HG02870 (cell line): Measurements from ENCODE around the gene HOXC13.

Source experiments
- ATAC-seq: cut with Tn5 transposase; IDR thresholded peaks from one replicate; pipeline ENCODE4 v1.9.1; 2021; ENCODE audit warnings: mild to moderate bottlenecking, moderate library complexity; ENCODE audit not compliant: unreplicated experiment

HOXC13 gene

GRCh38 chr12:53969588-53970259, 31.1 kb downstream of the HOXC13 start:
- ATAC-seq, result no peak

DNA sequence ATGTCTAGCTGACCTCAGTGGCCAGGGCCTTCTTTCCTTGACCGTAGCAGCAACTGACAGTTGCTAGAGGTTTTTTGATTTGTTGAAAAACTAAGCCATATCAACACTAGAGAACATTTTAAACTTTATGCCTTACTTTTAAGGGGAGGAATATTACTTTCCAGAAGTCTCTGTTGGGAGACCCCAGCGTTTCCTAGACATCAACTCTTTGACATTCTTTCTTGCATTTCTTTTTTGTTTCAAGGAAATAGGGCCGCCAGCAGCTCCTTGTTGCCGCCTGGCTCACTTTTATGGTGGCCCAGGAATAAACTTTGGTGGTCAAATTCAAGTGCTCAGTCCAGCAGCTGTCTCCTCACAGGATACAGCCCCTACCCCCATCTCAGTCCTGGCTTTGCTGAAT, 31.8 kb downstream of the HOXC13 start:
- no peak for ATAC-seq

DNA sequence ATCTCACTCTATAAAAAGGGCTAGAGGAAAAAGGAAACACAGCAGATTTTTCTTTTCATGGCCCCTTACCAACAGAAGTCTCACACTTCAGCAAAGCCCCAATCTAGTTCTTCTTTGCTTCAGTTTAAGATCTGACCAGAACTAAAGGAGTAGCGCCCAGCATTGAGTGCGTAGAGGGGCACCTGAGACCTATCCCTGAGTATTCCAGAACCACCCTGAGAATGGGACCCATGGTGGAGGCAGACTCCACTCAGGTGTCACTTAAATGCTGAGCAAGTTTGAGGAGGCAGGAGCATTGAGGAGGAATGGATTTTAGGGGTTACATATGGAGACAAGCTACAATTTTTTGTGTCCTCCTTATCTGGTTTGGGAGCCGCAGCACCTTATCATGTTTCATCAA, 32.5 kb downstream of the HOXC13 start:
- ATAC-seq, result no peak

DNA sequence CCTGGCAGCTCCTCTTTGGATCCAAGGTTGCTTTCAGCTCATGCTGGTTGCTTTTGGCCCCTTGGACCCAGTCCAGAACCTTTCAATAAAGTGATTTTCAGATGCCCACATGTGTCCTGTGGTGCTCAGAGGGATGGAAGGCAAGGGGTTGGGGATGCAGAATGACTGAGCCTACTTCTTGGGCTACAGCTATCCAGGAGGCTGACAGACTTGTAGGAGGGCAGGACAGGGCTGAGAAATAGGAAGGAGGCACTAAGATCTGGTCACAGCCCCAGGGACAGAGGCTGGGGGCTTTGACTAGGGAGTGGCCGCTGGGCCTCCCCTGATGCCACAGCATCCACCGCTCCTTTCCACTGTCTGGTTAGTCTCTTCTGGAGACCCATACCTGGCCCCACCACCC, 33.1 kb downstream of the HOXC13 start:
- ATAC-seq, result no peak

DNA sequence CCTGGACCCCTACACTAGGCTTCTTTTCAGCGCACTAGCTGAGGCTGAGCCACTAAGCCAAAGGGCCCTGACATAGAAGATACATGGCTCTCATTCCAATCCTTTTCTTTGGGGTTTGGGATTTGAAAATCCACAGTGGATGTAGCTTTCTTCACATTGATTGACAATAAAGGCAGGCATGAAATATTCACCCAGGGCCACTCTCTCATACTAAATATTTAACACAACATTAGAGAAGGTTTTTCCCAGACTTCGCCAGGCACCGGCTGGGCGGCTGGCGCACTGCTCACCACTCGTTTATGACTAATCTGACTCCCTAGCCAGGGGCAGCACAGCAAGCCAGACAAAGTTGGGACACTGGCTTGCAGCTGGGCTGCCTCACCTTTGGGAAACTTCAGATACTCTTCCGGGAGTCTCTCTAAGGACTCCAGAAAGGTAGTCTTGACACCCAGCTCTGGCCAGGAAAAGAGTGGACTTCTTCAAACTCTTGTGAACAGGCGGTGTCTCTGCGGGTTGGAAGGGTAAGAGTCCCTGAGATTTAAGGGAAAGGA, 33.6 kb downstream of the HOXC13 start:
- no peak for ATAC-seq

GRCh38 chr12:53972722-53973235, 34.1 kb downstream of the HOXC13 start, which contains the start of gene HOXC11:
TSS of gene HOXC11 (plus strand) at chr12:53973126. CDS start at chr12:53973242, 116 bp downstream.
- ATAC-seq, result no peak

DNA sequence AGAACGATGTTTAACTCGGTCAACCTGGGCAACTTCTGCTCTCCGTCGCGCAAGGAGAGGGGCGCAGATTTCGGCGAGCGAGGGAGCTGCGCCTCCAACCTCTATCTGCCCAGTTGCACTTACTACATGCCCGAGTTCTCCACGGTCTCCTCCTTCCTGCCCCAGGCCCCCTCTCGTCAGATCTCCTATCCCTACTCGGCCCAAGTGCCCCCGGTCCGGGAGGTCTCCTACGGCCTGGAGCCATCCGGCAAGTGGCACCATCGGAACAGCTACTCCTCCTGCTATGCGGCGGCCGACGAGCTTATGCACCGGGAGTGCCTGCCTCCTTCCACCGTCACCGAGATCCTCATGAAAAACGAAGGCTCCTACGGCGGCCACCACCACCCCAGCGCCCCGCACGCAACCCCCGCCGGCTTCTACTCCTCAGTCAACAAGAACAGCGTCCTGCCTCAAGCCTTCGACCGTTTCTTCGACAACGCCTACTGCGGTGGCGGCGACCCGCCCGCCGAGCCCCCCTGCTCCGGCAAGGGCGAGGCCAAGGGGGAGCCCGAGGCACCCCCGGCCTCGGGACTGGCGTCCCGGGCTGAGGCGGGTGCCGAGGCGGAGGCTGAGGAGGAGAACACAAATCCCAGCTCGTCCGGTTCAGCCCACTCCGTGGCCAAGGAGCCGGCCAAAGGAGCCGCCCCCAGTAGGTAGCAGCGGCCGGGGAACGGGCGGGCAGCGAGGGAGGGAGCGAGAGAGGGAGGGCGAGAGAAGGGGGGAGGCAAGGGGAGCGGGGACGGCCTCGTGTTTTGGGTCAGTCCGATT, 34.8 kb downstream of the HOXC13 start:
- no peak for ATAC-seq

- ATAC-seq, result no peak
Measured at GRCh38 chr12:53974084-53975063, 35.7 kb downstream of the HOXC13 start, which contains the start of gene HOTAIR. TSS of gene HOTAIR (minus strand) at chr12:53974954.

GRCh38 chr12:53975064-53975471, 36.4 kb downstream of the HOXC13 start:
- ATAC-seq, result no peak

- ATAC-seq, result no peak
Measured at GRCh38 chr12:53975479-53976152, 37.0 kb downstream of the HOXC13 start.

DNA sequence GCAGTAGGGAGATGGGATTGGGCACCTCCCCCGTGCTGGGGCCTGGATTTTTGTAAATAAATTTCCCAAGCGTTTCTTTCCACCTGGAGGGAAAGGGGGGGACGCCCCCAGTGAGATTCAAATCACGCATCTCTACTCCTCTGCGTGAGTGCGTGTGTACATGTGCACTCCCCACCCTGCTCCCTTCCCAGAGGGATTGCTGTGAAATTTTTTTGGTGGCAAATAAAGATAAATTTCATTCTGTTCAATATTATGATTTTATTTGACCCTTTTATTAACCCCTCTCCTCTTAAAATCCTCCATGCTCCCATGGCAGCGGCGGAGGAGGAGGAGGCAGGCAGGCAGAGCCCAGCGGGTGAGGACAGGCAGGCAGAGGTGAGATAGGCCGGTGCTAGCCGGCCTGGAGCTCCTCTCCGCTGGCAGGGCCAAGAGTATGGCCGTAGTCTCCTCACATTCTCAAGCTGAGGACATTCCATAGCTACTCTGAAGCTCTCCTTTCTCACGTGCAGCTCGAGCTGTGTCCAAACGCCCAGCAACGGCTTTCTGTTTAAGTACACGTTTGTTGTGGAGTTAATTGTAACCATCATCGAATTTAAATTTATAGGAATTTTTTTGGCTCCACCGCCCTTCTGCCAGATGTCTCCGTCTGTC, 37.7 kb downstream of the HOXC13 start:
- ATAC-seq, result no peak

- ATAC-seq, result no peak
Measured at GRCh38 chr12:53976823-53977595, 38.4 kb downstream of the HOXC13 start.

DNA sequence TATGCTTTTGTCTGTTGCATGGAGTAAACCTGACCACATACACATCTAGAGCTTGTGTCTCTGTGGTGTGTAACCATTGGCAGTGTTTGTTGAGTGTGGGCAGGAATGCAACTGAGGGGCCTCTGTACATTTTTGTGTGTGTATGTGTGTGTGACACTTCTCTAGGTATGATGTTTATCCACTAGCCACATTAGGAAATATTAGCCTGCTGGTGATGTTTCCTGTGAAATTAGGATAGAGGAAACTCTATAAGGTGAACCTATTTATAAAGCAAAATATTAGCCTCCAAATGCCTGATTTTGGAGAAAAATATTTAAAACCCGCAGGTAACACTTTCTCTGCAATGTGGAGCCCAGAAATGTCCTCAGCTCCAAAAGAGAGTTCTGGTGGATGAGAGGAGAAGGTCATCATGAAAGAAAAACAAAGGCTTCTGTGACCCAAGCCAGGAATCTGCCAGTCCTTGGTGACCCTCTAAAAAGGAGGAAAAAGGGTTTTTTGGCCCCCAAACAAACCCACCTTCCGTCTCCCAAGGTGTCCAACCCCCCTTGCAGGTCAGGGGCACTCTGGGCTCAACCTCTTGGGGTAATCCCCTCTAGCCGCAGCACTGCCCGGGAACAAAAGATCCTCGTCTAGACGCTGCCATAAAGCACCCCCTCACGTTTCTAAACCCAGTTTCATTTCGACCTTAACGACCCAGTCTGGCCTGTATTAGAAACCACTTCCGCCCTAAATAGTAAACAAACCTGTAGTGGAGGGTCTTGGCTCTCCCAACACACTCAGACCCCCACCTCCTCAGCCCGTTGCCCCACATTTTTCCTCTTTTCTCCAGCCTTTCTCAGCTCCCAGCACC, 39.2 kb downstream of the HOXC13 start:
- ATAC-seq, result no peak

GRCh38 chr12:53978477-53979356, 40.1 kb downstream of the HOXC13 start:
- no peak for ATAC-seq

DNA sequence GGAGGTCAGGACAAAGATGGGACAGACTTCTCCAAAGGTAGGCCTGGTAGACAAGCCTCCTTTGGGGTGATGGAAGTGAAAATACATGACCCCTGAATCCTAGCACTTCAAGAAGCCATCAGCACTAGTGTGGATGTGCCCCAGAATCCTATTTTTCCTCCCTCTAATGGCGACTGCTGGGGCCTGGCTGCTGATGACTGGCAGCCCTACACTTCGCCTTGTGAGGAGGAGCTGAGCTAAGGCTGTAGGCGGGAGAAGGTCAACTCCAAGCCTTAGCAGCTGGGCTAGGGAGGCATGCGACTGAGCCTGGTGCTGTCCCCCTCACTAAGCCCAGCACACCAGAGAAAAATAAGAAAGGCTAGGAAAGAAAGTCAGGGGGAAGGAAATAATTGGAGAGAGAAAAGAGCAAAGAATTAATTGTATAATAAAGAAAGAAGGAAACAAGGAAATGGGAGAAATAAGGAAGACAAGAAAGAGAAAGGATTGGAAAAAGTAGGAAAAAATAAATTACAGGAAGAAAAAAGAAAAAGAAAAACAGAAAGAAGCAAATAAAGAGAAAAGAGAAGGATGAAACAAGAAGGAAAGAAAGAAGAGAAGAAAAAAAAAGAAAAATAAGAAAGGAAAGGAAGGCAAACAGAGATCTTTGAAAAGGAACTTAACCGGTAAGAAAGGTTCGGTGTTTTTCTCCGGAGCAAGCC, 41.6 kb downstream of the HOXC13 start:
- no peak for ATAC-seq

DNA sequence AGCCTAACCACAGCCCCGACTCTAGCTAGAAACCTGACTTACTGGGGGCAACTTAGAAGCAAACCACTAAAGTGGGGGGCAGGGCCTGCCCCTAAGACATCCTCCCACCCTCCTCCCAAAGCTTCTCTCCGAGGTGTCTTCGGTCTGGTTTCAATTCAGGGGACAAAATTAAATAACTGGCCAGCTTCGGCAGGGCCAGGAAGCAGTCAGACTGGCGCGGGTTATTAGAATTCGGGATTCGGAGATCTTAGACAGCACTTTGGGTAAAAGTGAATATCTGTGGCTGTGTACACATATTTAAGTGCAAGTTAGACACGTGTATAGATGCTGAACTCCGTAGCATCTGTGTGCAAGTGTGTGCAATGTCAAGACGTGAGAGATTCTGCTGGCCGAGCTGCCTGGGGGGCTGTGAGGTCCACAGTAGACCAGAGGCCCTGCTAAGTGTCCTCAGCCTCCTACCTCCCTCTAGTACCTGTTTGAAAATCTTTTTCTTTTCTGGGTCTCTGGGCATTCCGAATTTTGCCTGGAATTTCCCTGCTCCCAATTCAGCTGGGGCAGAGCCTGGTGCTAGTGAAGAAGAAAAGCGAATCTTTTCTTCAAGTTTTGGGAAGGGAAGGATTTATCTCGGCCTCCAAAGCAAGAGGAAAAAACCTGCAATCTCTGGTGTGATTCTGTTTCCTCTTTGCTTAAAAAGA, 42.3 kb downstream of the HOXC13 start:
- no peak for ATAC-seq
